ENCODE data around the gene EFCAB6. TPM values are rescaled to one million over a fixed set of nuclear protein-coding genes. Genes with fewer than 3 reads are reported as not detected.

The EFCAB6 gene
- total and polyA plus RNA-seq, 9 of the 15 experiments (the other 6 are each of a cell fraction or from before 2014, with no cell fraction given): 0.06 TPM; not detected in 8

DNA sequence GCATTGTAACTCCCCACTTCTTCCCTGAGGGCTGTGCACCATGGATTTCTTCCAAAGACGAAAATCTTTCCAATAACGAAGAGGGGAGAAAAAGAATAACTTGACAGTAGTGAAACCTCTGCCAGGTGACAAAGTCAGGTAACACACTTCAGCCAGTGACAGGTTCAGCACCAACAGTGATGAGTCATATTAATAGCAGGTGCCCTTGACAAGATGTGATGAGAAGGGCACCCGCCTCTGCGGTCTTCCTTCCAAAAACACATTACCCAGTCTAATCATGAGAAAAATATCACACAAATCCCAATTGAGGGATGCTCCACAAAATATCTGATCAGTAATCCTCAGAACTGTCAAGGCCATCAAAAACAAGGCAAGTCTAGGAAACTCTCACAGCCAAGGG is 157.8 kb downstream of the EFCAB6 start:
- Histone ChIP-seq H3K9ac (ENCODE audit: insufficient read depth in 1 of 2, low read depth in 2 of 2, low read length in 2 of 2) (no peak overlapping the region), H3K9me3 (replicated peaks; ENCODE audit: control insufficient read depth, insufficient read depth, low read depth, low read length) (no peaks in the 10 kb centered on the region), H3K4me3 (no peak overlapping the region), H3K9me1 (ENCODE audit: control insufficient read depth, insufficient read depth, low read length) (no peaks in the 10 kb centered on the region), H3K27me3 (ENCODE audit: control insufficient read depth in 2 of 2, insufficient read depth in 2 of 2, low read length in 2 of 2) (no peaks in the 10 kb centered on the region; a peak in 1 of 5 replicates), H3K36me3 (ENCODE audit: control insufficient read depth, insufficient read depth, low read length) (no peaks in the 10 kb centered on the region), H3K79me2 (ENCODE audit: control insufficient read depth, insufficient read depth, low read length) (no peaks in the 10 kb centered on the region), H3K4me1 (replicated peaks in 1 of 2; ENCODE audit: control insufficient read depth in 2 of 2, insufficient read depth in 2 of 2, low read length in 2 of 2) (no peaks in the 10 kb centered on the region), H4K20me1 (replicated peaks; ENCODE audit: control insufficient read depth, insufficient read depth, low read length) (no peaks in the 10 kb centered on the region), H3K4me2 (ENCODE audit: insufficient read depth, low read length) (no peak overlapping the region), H2AFZ (ENCODE audit: low read depth, low read length) (no peak overlapping the region), H3K27ac (ENCODE audit: extremely low read depth, low read depth, low read length) (no peak overlapping the region)
- ATAC-seq: no peak
- TF ChIP-seq ZSCAN32 (CRISPR knock-in tag; IDR thresholded peaks at IDR 0.05) (no peak), POLR2G (IDR thresholded peaks at IDR 0.05; ENCODE audit: low read depth, low read length) (no peak)
- TF ChIP-seq, protein P1, sequence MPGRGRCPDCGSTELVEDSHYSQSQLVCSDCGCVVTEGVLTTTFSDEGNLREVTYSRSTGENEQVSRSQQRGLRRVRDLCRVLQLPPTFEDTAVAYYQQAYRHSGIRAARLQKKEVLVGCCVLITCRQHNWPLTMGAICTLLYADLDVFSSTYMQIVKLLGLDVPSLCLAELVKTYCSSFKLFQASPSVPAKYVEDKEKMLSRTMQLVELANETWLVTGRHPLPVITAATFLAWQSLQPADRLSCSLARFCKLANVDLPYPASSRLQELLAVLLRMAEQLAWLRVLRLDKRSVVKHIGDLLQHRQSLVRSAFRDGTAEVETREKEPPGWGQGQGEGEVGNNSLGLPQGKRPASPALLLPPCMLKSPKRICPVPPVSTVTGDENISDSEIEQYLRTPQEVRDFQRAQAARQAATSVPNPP (IDR thresholded peaks at IDR 0.05; ENCODE audit: borderline replicate concordance, insufficient read depth, insufficient read length): no peak
- no peak for FAIRE-seq
- CTCF ChIA-PET (ENCODE audit: low intra/inter-chr PET ratio): no interaction called here
- POLR2A ChIA-PET: no interaction called here
- in situ Hi-C loops (cut with MboI) (no loop called here), intact Hi-C loops (cut with micrococcal nuclease) (no loop called here)
- no peak for DNase-seq (ENCODE audit: extremely low read depth in 1 of 4, low spot score in 3 of 4)
- BruUV-seq (replicated peaks): no TSS peak
- WGBS (ENCODE audit: insufficient coverage, low coverage, missing lambda C conversion rate): 0% methylated on average over 4 of the region's 4 CpGs

DNA sequence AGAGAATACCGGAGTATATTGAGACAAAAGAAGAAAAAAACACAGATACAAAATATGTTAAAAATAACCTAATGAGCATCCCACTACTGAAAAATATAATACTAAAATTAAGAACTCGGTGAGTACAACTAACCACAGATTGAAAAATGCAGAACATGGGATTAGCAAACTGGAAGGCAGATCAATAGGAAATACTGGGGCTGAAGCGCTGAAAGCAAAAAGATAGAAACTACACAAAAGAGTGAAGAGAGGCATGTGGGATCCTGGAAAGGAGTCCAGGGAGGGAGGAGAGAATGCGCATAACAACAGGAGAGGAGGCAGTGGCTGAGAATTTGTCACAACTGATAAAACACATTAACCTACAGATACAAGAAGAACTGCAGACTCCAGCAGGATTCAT is 159.3 kb downstream of the EFCAB6 start:
- DNase-seq (ENCODE audit: extremely low read depth in 1 of 4, low spot score in 3 of 4) (no peak), FAIRE-seq (no peak), ATAC-seq (no peak)
- Histone ChIP-seq H3K27ac (ENCODE audit: extremely low read depth, low read depth, low read length) (no peak overlapping the region), H4K20me1 (replicated peaks; ENCODE audit: control insufficient read depth, insufficient read depth, low read length) (no peaks in the 10 kb centered on the region), H3K9ac (ENCODE audit: insufficient read depth in 1 of 2, low read depth in 2 of 2, low read length in 2 of 2) (no peak overlapping the region), H3K79me2 (ENCODE audit: control insufficient read depth, insufficient read depth, low read length) (no peaks in the 10 kb centered on the region), H3K36me3 (ENCODE audit: control insufficient read depth, insufficient read depth, low read length) (no peaks in the 10 kb centered on the region), H3K9me1 (ENCODE audit: control insufficient read depth, insufficient read depth, low read length) (no peaks in the 10 kb centered on the region), H3K9me3 (replicated peaks; ENCODE audit: control insufficient read depth, insufficient read depth, low read depth, low read length) (no peaks in the 10 kb centered on the region), H3K4me3 (no peak overlapping the region), H3K4me2 (ENCODE audit: insufficient read depth, low read length) (no peak overlapping the region), H2AFZ (ENCODE audit: low read depth, low read length) (no peak overlapping the region), H3K27me3 (ENCODE audit: control insufficient read depth in 2 of 2, insufficient read depth in 2 of 2, low read length in 2 of 2) (no peaks in the 10 kb centered on the region; a peak in 1 of 5 replicates), H3K4me1 (replicated peaks in 1 of 2; ENCODE audit: control insufficient read depth in 2 of 2, insufficient read depth in 2 of 2, low read length in 2 of 2) (no peaks in the 10 kb centered on the region)
- intact Hi-C loops (cut with micrococcal nuclease) (no loop called here), in situ Hi-C loops (cut with MboI) (no loop called here)
- CTCF ChIA-PET (ENCODE audit: low intra/inter-chr PET ratio): no interaction called here
- WGBS (ENCODE audit: insufficient coverage, low coverage, missing lambda C conversion rate): 0% methylated on average over 4 of the region's 4 CpGs
- POLR2A ChIA-PET: no interaction called here
- no TSS peak for BruUV-seq (replicated peaks)
- TF ChIP-seq, protein P2, sequence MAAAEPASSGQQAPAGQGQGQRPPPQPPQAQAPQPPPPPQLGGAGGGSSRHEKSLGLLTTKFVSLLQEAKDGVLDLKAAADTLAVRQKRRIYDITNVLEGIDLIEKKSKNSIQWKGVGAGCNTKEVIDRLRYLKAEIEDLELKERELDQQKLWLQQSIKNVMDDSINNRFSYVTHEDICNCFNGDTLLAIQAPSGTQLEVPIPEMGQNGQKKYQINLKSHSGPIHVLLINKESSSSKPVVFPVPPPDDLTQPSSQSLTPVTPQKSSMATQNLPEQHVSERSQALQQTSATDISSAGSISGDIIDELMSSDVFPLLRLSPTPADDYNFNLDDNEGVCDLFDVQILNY (CRISPR knock-in tag; IDR thresholded peaks at IDR 0.05): no peak
- TF ChIP-seq RBM14 (IDR thresholded peaks at IDR 0.05; ENCODE audit: borderline replicate concordance, insufficient read depth, low read depth, low read length) (no peak), DMBX1 (CRISPR knock-in tag; IDR thresholded peaks at IDR 0.05; ENCODE audit: borderline replicate concordance) (no peak), RBBP5 (IDR thresholded peaks at IDR 0.05; ENCODE audit: borderline replicate concordance, insufficient read depth, low read length, poor library complexity, severe bottlenecking) (no peak), ZNF785 (CRISPR knock-in tag; IDR thresholded peaks at IDR 0.05) (no peak), XRCC5 (IDR thresholded peaks at IDR 0.05; ENCODE audit: low read depth, low read length) (no peak), BRD4 (IDR thresholded peaks at IDR 0.05) (no peak), PPARD (CRISPR knock-in tag; IDR thresholded peaks at IDR 0.05) (no peak)
- TF ChIP-seq, protein P3, sequence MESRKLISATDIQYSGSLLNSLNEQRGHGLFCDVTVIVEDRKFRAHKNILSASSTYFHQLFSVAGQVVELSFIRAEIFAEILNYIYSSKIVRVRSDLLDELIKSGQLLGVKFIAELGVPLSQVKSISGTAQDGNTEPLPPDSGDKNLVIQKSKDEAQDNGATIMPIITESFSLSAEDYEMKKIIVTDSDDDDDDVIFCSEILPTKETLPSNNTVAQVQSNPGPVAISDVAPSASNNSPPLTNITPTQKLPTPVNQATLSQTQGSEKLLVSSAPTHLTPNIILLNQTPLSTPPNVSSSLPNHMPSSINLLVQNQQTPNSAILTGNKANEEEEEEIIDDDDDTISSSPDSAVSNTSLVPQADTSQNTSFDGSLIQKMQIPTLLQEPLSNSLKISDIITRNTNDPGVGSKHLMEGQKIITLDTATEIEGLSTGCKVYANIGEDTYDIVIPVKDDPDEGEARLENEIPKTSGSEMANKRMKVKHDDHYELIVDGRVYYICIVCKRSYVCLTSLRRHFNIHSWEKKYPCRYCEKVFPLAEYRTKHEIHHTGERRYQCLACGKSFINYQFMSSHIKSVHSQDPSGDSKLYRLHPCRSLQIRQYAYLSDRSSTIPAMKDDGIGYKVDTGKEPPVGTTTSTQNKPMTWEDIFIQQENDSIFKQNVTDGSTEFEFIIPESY (CRISPR knock-in tag; IDR thresholded peaks at IDR 0.05): no peak

Data from K562 (cell line).